Activated naive CD8-positive, alpha-beta T cell treated with anti-CD3 and anti-CD28 coated beads for 36 hours (primary cell): ENCODE measurements around the gene ZNF273. TPM values are rescaled to one million over a fixed set of nuclear protein-coding genes. Genes with fewer than 3 reads are reported as not detected.
"Not testable (repeated sequence)": the region's sequence is repeated elsewhere in the genome, so short reads cannot be mapped to it uniquely, and the experiment has no call there.

Source experiments
- DNase-seq: peaks from one replicate; pipeline ENCODE4 v3.0.0; 2021
- H3K27ac Mint-ChIP-seq: one replicate; pipeline ENCODE4 v1.8.0; 2022; ENCODE audit warnings: mild to moderate bottlenecking, moderate library complexity, mixed read lengths
- H3K27me3 Mint-ChIP-seq: one replicate; pipeline ENCODE4 v1.8.0; 2022; ENCODE audit warnings: mild to moderate bottlenecking, mixed read lengths
- H3K36me3 Mint-ChIP-seq: one replicate; pipeline ENCODE4 v1.8.0; 2021; ENCODE audit warnings: mild to moderate bottlenecking, mixed read lengths
- H3K4me1 Mint-ChIP-seq: one replicate; pipeline ENCODE4 v1.8.0; 2021; ENCODE audit warnings: mixed read lengths
- H3K4me3 Mint-ChIP-seq: one replicate; pipeline ENCODE4 v1.8.0; 2022; ENCODE audit warnings: mild to moderate bottlenecking, moderate library complexity, mixed read lengths
- H3K9me3 Mint-ChIP-seq: one replicate; pipeline ENCODE4 v1.8.0; 2022; ENCODE audit warnings: mixed read lengths
- total RNA-seq, 2 experiments: library from RNA; stranded (reverse); gene quantifications; one replicate each; pipeline ENCODE4 v1.2.3, GENCODE V29; 2021

Gene ZNF273
- total RNA-seq, 2 experiments from 2014 or later = 9.8 to 10.2 TPM

- H3K4me1 Mint-ChIP-seq, H3K27ac Mint-ChIP-seq, DNase-seq, H3K9me3 Mint-ChIP-seq, H3K4me3 Mint-ChIP-seq, H3K36me3 Mint-ChIP-seq: not testable (repeated sequence)
- H3K27me3 Mint-ChIP-seq = peaks cover 49% of the 10 kb centered on the region
These were observed 41.8 kb downstream of the ZNF273 start for GRCh38 chr7:64944667-64945502.

- H3K4me3 Mint-ChIP-seq = no peak overlapping the region
- DNase-seq = no peak
- no peak overlapping the region for H3K27ac Mint-ChIP-seq
- no peaks in the 10 kb centered on the region for H3K36me3 Mint-ChIP-seq
- peaks cover 2% of the 10 kb centered on the region for H3K4me1 Mint-ChIP-seq
- H3K9me3 Mint-ChIP-seq = peaks cover 2% of the 10 kb centered on the region
- peaks cover 55% of the 10 kb centered on the region for H3K27me3 Mint-ChIP-seq
These were observed 42.6 kb downstream of the ZNF273 start for GRCh38 chr7:64945503-64946175.

- DNase-seq = peak; percentile 22
- no peak overlapping the region for H3K27ac Mint-ChIP-seq
- H3K36me3 Mint-ChIP-seq = no peaks in the 10 kb centered on the region
- peaks cover 63% of the 10 kb centered on the region for H3K27me3 Mint-ChIP-seq
- no peak overlapping the region for H3K4me3 Mint-ChIP-seq
- no peaks in the 10 kb centered on the region for H3K9me3 Mint-ChIP-seq
- peaks cover 2% of the 10 kb centered on the region for H3K4me1 Mint-ChIP-seq
These were observed 43.7 kb downstream of the ZNF273 start for GRCh38 chr7:64946772-64947171.

- H3K4me1 Mint-ChIP-seq = peaks cover 2% of the 10 kb centered on the region
- H3K36me3 Mint-ChIP-seq = no peaks in the 10 kb centered on the region
- no peak overlapping the region for H3K27ac Mint-ChIP-seq
- H3K27me3 Mint-ChIP-seq = peaks cover 63% of the 10 kb centered on the region
- DNase-seq = no peak
- no peak overlapping the region for H3K4me3 Mint-ChIP-seq
- H3K9me3 Mint-ChIP-seq = no peaks in the 10 kb centered on the region
These were observed 44.4 kb downstream of the ZNF273 start for GRCh38 chr7:64947252-64948000.

GRCh38 chr7:64948774-64949173, 45.7 kb downstream of the ZNF273 start:
- not testable (repeated sequence) for H3K36me3 Mint-ChIP-seq, H3K4me1 Mint-ChIP-seq, H3K9me3 Mint-ChIP-seq, H3K27ac Mint-ChIP-seq, H3K4me3 Mint-ChIP-seq, DNase-seq
- peaks cover 60% of the 10 kb centered on the region for H3K27me3 Mint-ChIP-seq

GRCh38 chr7:64950673-64951072, 47.6 kb downstream of the ZNF273 start:
- not testable (repeated sequence) for H3K4me3 Mint-ChIP-seq, DNase-seq, H3K27ac Mint-ChIP-seq, H3K4me1 Mint-ChIP-seq, H3K9me3 Mint-ChIP-seq, H3K36me3 Mint-ChIP-seq
- H3K27me3 Mint-ChIP-seq = peaks cover 50% of the 10 kb centered on the region

- no peaks in the 10 kb centered on the region for H3K36me3 Mint-ChIP-seq
- no peak overlapping the region for H3K4me3 Mint-ChIP-seq
- no peak for DNase-seq
- H3K27me3 Mint-ChIP-seq = peaks cover 44% of the 10 kb centered on the region
- no peak overlapping the region for H3K27ac Mint-ChIP-seq
- H3K9me3 Mint-ChIP-seq = peaks cover 1% of the 10 kb centered on the region
- H3K4me1 Mint-ChIP-seq = peaks cover 2% of the 10 kb centered on the region
These were observed 48.3 kb downstream of the ZNF273 start for GRCh38 chr7:64951250-64951848.

GRCh38 chr7:64959072-64959747, 56.1 kb downstream of the ZNF273 start:
- H3K4me1 Mint-ChIP-seq = no peaks in the 10 kb centered on the region
- H3K36me3 Mint-ChIP-seq = no peaks in the 10 kb centered on the region
- peaks cover 20% of the 10 kb centered on the region for H3K27me3 Mint-ChIP-seq
- H3K9me3 Mint-ChIP-seq = peaks cover 5% of the 10 kb centered on the region
- no peak for DNase-seq
- no peak overlapping the region for H3K27ac Mint-ChIP-seq
- no peak overlapping the region for H3K4me3 Mint-ChIP-seq

- no peak for DNase-seq
- no peak overlapping the region for H3K27ac Mint-ChIP-seq
- peaks cover 16% of the 10 kb centered on the region for H3K9me3 Mint-ChIP-seq
- no peak overlapping the region for H3K4me3 Mint-ChIP-seq
- H3K27me3 Mint-ChIP-seq = peaks cover 9% of the 10 kb centered on the region
- H3K36me3 Mint-ChIP-seq = peaks cover 4% of the 10 kb centered on the region
- no peaks in the 10 kb centered on the region for H3K4me1 Mint-ChIP-seq
These were observed 62.5 kb downstream of the ZNF273 start for GRCh38 chr7:64965594-64965993.

GRCh38 chr7:64978497-64979203, 75.6 kb downstream of the ZNF273 start:
- Mint-ChIP-seq H3K4me1 (no peaks in the 10 kb centered on the region), H3K9me3 (peaks cover 57% of the 10 kb centered on the region)
- no peak for DNase-seq

More at GRCh38 chr7:64978497-64979203, 75.6 kb downstream of the ZNF273 start:
- Mint-ChIP-seq H3K27me3 (no peaks in the 10 kb centered on the region), H3K36me3 (peaks cover 66% of the 10 kb centered on the region), H3K4me3 (no peak overlapping the region), H3K27ac (no peak overlapping the region)

Other genes starting within 250 kb of the ZNF273 start
- gene ZNF107, start 237.1 kb upstream of the ZNF273 start, total RNA-seq = 10 to 100 TPM; 17.3 to 17.5 TPM
- 10 to 100 TPM in 1 of 2 experiments, 1 to 10 TPM in 1; 9.5 to 10.6 TPM for gene ZNF138, start 108.8 kb upstream of the ZNF273 start, total RNA-seq
- gene ZNF117, start 87.8 kb downstream of the ZNF273 start, total RNA-seq = 1 to 10 TPM; 2.9 to 3.2 TPM
- gene ERV3-1, start 103.4 kb downstream of the ZNF273 start, total RNA-seq = 1 to 10 TPM; 5.3 to 6.1 TPM